ENCODE measurements around the gene CTIF.

The CTIF gene

DNA sequence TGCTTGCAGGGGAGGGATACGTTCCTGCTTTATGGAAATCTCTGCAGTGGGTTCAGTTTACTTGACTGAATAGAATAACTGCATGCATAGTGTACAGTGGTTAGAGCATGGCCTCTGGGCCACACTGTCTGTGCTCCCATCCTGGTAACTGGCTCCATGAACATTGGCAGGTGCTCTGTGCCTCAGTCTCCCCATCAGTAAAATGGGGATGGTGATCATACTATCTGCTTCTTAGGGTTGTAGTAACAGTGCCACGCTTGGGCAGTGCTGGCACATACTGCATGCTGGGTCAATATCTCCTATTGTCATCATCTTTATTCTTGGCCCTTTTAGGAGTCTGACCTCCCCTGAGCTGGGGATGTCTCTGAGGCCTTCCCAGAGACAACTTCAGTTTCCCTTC lies 117.3 kb downstream of the CTIF start:
- Histone ChIP-seq H3K27ac (no peak overlapping the region), H3K4me3 (ENCODE audit: low read depth, low read length) (no peak overlapping the region), H3K36me3 (replicated peaks) (no peaks in the 10 kb centered on the region), H3K27me3 (replicated peaks) (no peaks in the 10 kb centered on the region)
- in situ Hi-C loops (cut with HindIII; ENCODE audit: low pct_ligation_motif_present, low sequenced_read_pairs) = no loop called here
- TF ChIP-seq, protein P1, sequence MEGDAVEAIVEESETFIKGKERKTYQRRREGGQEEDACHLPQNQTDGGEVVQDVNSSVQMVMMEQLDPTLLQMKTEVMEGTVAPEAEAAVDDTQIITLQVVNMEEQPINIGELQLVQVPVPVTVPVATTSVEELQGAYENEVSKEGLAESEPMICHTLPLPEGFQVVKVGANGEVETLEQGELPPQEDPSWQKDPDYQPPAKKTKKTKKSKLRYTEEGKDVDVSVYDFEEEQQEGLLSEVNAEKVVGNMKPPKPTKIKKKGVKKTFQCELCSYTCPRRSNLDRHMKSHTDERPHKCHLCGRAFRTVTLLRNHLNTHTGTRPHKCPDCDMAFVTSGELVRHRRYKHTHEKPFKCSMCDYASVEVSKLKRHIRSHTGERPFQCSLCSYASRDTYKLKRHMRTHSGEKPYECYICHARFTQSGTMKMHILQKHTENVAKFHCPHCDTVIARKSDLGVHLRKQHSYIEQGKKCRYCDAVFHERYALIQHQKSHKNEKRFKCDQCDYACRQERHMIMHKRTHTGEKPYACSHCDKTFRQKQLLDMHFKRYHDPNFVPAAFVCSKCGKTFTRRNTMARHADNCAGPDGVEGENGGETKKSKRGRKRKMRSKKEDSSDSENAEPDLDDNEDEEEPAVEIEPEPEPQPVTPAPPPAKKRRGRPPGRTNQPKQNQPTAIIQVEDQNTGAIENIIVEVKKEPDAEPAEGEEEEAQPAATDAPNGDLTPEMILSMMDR (IDR thresholded peaks at IDR 0.05; ENCODE audit: low read depth, low read length, missing control alignments) = no peak
- no peak for DNase-seq

DNA sequence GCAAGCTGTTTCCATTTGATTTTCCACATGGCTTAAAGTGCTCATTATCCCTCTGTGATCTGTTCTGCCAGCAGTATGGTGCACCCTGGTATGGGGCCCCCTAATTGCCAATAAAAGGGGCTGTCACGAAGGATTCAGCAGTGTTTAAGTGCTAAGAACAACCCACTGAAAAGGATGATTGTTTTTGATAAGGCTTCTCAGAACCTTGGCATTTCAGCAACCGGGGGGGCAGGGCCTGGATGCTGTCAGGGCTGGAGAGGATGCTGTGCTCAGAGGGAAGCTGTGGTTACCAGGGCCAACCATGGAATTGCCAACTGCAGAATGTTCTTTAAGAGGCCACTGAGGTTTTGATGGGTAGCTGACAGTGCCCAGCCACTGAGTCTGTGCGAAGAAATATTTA lies 117.8 kb downstream of the CTIF start:
- TF ChIP-seq, protein P1 (IDR thresholded peaks at IDR 0.05; ENCODE audit: low read depth, low read length, missing control alignments) = no peak
- in situ Hi-C loops (cut with HindIII; ENCODE audit: low pct_ligation_motif_present, low sequenced_read_pairs) = no loop called here

DNA sequence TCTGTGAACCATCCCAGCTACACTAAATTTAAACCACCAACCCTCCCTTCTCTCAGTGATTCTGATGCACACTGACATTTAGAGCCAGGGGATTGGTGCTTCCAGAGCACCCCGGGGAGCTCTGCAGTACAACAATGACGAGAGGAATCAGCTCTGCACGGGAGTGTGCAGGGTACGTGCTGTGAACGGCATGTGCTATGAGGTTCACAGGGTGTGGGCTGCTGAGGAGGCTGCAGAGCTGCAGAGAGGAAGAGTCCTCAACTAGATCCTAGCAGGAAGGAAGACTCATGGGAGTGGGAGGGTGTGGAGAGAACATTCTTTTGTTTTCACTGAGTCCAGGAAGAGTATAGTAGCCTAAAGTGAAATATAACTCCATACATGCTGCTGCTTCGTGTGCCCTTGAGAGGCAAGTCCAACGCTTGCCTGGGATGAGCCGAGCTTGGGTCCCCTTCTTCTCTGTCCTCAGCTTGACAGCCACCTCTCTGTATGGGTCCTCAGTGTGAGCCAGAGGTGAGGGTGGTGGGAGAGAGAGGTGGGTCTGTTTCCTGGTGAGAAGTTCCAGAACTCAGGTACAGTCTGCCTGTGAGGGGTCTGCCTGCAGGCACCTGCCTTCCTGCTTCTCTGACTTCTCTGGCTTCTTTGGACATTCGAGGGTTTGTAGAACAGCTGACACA lies 118.8 kb downstream of the CTIF start:
- TF ChIP-seq, protein P1 (IDR thresholded peaks at IDR 0.05; ENCODE audit: low read depth, low read length, missing control alignments) = no peak
- DNase-seq = peak; percentile 69
- no peaks in the 10 kb centered on the region for H3K27me3 ChIP-seq (replicated peaks)
- H3K36me3 ChIP-seq (replicated peaks) = no peaks in the 10 kb centered on the region
- H3K27ac ChIP-seq = peak overlapping the region; percentile 19
- in situ Hi-C loops (cut with HindIII; ENCODE audit: low pct_ligation_motif_present, low sequenced_read_pairs) = no loop called here
- H3K4me3 ChIP-seq (ENCODE audit: low read depth, low read length) = no peak overlapping the region

More for the DNA sequence above, 117.8 kb downstream of the CTIF start:
- Histone ChIP-seq H3K27me3 (replicated peaks) (no peaks in the 10 kb centered on the region), H3K4me3 (ENCODE audit: low read depth, low read length) (no peak overlapping the region), H3K36me3 (replicated peaks) (no peaks in the 10 kb centered on the region), H3K27ac (peak overlapping the region; percentile 12)
- peak; percentile 56 for DNase-seq

DNA sequence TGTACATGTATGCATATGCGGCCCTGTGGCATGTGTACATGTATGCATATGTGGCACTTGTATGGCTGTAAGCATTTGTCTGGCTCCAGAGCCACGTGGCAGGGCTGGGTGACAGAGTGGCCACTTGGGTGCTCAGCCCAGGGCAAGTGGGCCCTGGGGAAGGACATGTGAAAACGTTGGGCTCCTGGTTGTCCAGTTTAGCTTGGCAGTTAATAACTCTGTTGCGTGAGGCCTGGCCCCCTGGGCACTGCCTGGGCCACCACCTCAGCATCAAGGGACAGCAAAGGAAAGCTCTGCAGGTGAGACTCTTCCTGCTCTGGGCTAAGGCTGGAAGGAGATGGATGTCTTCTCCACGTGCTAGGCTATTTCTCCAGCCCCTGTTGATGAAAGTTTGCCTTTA lies 119.9 kb downstream of the CTIF start:
- no peak for DNase-seq
- in situ Hi-C loops (cut with HindIII; ENCODE audit: low pct_ligation_motif_present, low sequenced_read_pairs) = no loop called here
- H3K27ac ChIP-seq = no peak overlapping the region
- H3K27me3 ChIP-seq (replicated peaks) = no peaks in the 10 kb centered on the region
- TF ChIP-seq, protein P1 (IDR thresholded peaks at IDR 0.05; ENCODE audit: low read depth, low read length, missing control alignments) = no peak
- H3K36me3 ChIP-seq (replicated peaks) = no peaks in the 10 kb centered on the region
- no peak overlapping the region for H3K4me3 ChIP-seq (ENCODE audit: low read depth, low read length)

DNA sequence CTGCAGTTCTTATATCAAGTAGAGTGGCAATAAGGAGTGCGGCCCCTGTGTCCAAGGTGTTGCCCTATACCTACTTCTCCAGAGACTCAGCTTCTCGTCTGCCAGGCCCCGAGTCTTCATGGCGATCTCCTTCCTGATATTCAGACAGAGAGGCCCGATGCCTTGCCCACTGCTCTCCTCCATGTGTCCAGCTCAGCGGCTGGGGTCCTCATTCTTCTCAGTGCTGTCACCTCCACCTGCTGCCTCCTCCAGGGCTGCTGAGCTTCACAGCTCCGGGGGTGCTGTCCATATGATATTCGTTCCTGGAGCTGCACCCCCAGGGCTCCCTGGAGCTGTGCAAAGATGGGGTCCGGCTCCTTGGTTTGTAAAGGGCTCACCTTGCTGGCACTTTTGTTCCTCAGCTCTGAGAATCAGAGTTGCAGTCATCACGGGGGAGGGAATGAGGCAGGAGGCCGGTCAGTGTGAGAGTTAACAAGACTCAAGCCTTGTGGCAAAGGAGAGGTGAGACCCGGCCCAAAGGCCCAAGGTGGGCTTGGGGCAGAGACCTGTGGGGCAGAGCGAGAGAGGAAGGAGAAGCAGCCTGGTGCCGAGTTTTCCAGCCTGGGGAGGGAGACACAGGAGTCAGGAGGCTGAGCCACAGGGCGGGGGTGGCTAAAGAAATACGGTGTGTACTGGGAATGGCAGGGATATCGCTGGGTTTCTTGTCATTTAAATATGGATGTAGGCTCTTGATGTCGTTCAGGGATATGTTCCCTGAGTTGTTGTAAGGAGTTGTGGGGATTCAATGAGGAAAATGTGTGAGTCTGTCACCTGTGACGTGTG lies 120.6 kb downstream of the CTIF start:
- DNase-seq = no peak
- H3K36me3 ChIP-seq (replicated peaks) = no peaks in the 10 kb centered on the region
- no peak overlapping the region for H3K27ac ChIP-seq
- TF ChIP-seq, protein P1 (IDR thresholded peaks at IDR 0.05; ENCODE audit: low read depth, low read length, missing control alignments) = no peak
- in situ Hi-C loops (cut with HindIII; ENCODE audit: low pct_ligation_motif_present, low sequenced_read_pairs) = no loop called here
- H3K4me3 ChIP-seq (ENCODE audit: low read depth, low read length) = no peak overlapping the region
- H3K27me3 ChIP-seq (replicated peaks) = no peaks in the 10 kb centered on the region

Data from brain microvascular endothelial cell (primary cell).